ENCODE measurements around the gene PDE8B.

DNA sequence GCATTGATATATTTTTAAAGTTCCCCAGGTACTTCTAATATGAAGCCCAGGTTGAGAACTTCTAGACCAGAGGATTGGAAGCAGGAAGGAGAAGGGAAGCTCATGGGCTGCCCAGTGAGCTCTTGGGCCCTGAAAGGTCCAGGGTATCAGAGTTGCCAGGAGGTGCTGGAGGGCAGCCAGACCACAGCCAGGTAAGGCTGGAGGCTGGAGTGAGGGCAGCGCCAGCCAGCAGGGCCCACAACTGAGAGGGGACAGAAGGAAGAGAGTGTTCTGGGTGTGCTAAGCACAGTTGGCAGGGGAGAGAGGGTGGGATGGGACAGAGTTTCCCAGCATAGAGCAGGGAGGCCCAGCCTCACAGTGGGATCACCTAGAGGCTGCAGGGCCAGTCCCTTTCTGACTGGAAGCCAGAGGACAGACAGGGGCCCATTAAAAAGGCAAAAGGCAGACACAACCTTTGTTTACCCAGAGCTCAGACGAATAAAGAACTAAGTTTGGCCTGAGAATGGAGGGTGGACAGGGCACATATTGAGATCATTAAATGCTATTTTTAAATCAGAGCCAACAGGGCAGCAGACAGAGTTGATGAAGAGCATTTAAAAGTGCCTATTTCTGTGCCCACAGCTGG is 94.9 kb downstream of the PDE8B start:
- TF ChIP-seq, protein P1, sequence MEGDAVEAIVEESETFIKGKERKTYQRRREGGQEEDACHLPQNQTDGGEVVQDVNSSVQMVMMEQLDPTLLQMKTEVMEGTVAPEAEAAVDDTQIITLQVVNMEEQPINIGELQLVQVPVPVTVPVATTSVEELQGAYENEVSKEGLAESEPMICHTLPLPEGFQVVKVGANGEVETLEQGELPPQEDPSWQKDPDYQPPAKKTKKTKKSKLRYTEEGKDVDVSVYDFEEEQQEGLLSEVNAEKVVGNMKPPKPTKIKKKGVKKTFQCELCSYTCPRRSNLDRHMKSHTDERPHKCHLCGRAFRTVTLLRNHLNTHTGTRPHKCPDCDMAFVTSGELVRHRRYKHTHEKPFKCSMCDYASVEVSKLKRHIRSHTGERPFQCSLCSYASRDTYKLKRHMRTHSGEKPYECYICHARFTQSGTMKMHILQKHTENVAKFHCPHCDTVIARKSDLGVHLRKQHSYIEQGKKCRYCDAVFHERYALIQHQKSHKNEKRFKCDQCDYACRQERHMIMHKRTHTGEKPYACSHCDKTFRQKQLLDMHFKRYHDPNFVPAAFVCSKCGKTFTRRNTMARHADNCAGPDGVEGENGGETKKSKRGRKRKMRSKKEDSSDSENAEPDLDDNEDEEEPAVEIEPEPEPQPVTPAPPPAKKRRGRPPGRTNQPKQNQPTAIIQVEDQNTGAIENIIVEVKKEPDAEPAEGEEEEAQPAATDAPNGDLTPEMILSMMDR (IDR thresholded peaks at IDR 0.05; ENCODE audit: low read length): no peak
- TF ChIP-seq EZH2phosphoT487 (IDR thresholded peaks at IDR 0.05; ENCODE audit: low read length) (no peak), EZH2 (optimal IDR thresholded peaks at IDR 0.05; ENCODE audit: low read depth, low read length) (no peak)

Data from MM.1S (cell line).